Measurements from ENCODE around the gene IMP4. TPM values are rescaled to one million over a fixed set of nuclear protein-coding genes. Genes with fewer than 3 reads are reported as not detected.
A peak's percentile ranks its signal among the peaks of the same experiment; 100 is the strongest.
"Not testable (repeated sequence)": the region's sequence is repeated elsewhere in the genome, so short reads cannot be mapped to it uniquely, and the experiment has no call there.

IMP4 gene
- polyA plus RNA-seq, 3 donors = 57.6 to 81.2 (median 58.5) TPM

DNA sequence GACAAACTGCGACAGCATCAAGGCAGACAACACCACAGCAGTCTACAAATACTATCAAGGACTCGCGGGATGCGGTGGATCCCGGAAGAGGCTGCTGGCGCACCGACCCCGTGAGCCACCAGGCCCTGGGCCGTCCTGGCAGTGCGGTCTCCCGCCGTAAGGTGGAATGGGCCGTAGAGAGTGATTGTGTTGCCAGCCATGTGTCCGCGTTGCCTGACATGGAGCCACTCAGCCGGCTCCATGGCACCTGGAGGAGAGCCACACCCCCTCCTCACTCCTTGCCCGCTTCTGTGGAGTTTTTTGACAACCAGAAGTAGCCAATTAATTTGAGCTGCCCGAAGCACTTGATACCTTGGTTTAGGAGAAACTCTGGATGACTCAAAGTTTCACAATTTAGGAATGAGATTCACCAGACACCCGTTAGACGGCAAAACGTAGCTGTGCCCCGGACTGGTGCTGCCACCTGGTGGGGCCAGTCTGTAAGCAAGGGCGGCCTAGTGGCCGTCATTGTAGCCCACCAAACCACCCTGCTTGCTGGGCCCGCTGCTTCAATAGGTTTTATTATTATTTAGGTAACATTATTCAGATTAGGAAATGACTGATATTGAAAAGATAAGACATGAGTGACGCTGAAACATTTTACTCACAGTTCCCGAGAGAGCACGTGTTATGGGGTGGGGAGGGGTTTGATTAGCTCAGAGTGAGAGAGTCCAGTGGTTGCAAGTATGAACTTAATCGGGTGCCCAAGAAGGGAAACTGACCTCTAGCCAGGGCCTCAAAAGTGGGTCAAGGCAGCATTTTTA is 10.2 kb upstream of the IMP4 start:
- H3K9ac ChIP-seq (ENCODE audit: insufficient read depth, low read length, poor library complexity, severe bottlenecking) = no peak overlapping the region
- intact Hi-C loops (cut with micrococcal nuclease) = no loop called here
- no peaks in the 10 kb centered on the region for H3K9me3 ChIP-seq (replicated peaks in 1 of 2; ENCODE audit: control insufficient read depth in 1 of 2, insufficient read depth in 1 of 2, low read length in 2 of 2)
- WGBS (ENCODE audit: insufficient coverage) = 33% methylated on average over 18 of the region's 29 CpGs
- peak overlapping the region; percentile 53 for H3K4me2 ChIP-seq (replicated peaks; ENCODE audit: extremely low read depth, low read length, poor library complexity, severe bottlenecking)
- peaks cover 0 to 8% (median 5%) of the 10 kb centered on the region in 7 donors for H3K9me3 Mint-ChIP-seq
- TF ChIP-seq, protein P1, sequence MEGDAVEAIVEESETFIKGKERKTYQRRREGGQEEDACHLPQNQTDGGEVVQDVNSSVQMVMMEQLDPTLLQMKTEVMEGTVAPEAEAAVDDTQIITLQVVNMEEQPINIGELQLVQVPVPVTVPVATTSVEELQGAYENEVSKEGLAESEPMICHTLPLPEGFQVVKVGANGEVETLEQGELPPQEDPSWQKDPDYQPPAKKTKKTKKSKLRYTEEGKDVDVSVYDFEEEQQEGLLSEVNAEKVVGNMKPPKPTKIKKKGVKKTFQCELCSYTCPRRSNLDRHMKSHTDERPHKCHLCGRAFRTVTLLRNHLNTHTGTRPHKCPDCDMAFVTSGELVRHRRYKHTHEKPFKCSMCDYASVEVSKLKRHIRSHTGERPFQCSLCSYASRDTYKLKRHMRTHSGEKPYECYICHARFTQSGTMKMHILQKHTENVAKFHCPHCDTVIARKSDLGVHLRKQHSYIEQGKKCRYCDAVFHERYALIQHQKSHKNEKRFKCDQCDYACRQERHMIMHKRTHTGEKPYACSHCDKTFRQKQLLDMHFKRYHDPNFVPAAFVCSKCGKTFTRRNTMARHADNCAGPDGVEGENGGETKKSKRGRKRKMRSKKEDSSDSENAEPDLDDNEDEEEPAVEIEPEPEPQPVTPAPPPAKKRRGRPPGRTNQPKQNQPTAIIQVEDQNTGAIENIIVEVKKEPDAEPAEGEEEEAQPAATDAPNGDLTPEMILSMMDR (IDR thresholded peaks at IDR 0.05) = peak; percentile 95
- no peak overlapping the region for H3K27ac Mint-ChIP-seq
- no peaks in the 10 kb centered on the region for H3K79me2 ChIP-seq (ENCODE audit: insufficient read depth, low read length)
- peak overlapping the region; percentile 21 to 81 for H3K4me3 Mint-ChIP-seq
- peaks cover 26 to 35% (median 27%) of the 10 kb centered on the region in 3 donors for H3K27me3 Mint-ChIP-seq (ENCODE audit: low read depth in 3 of 3)
- H3K36me3 ChIP-seq (replicated peaks in 1 of 2; ENCODE audit: control insufficient read depth in 1 of 2, insufficient read depth in 2 of 2, low read length in 2 of 2) = peaks cover 0 to 2% of the 10 kb centered on the region in 2 donors
- H3K4me3 ChIP-seq (replicated peaks in 1 of 3; ENCODE audit: low read depth in 2 of 3, low read length in 3 of 3) = no peak overlapping the region
- peak overlapping the region; percentile 73 for H2AFZ ChIP-seq (ENCODE audit: insufficient read depth, low read depth, low read length, poor library complexity, severe bottlenecking)
- H4K20me1 ChIP-seq (ENCODE audit: insufficient read depth, low read length) = no peaks in the 10 kb centered on the region
- H3K4me1 ChIP-seq (ENCODE audit: control insufficient read depth in 1 of 2, insufficient read depth in 2 of 2, low read length in 2 of 2) = peaks cover 4 to 10% of the 10 kb centered on the region in 2 donors
- no peak overlapping the region for H3K27ac ChIP-seq (ENCODE audit: low read depth in 1 of 2, low read length in 2 of 2)
- H3K36me3 Mint-ChIP-seq = no peaks in the 10 kb centered on the region
- peaks cover 2 to 12% of the 10 kb centered on the region in 2 donors for H3K27me3 ChIP-seq (ENCODE audit: control insufficient read depth in 2 of 2, insufficient read depth in 2 of 2, low read length in 2 of 2)
- peak; percentile 39 to 74 (median 66) for DNase-seq
- H3K4me1 Mint-ChIP-seq = peaks cover 10% of the 10 kb centered on the region

DNA sequence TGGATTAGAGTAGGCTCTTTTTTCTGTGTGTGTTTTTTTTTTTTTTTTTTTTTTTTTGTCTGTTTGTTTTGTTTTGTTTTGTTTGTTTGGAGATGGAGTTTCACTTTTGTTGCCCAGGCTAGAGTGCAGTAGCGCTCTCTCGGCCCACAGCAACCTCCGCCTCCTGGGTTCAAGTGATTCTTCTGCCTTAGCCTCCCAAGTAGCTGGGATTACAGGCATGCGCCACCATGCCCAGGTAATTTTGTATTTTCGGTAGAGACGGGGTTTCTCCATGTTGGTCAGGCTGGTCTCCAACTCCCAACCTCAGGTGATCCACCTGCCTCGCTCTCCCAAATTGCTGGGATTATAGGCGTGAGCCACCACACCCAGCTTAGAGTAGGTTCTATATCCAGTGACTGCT is 9.4 kb upstream of the IMP4 start:
- peaks cover 4 to 11% of the 10 kb centered on the region in 2 donors for H3K4me1 ChIP-seq (ENCODE audit: control insufficient read depth in 1 of 2, insufficient read depth in 2 of 2, low read length in 2 of 2)
- Mint-ChIP-seq H3K4me1 (peaks cover 10% of the 10 kb centered on the region), H3K27me3 (ENCODE audit: low read depth in 3 of 3) (peaks cover 22 to 33% (median 27%) of the 10 kb centered on the region in 3 donors)
- H3K27ac Mint-ChIP-seq; H4K20me1 ChIP-seq (ENCODE audit: insufficient read depth, low read length); H3K9ac ChIP-seq (ENCODE audit: insufficient read depth, low read length, poor library complexity, severe bottlenecking); H3K36me3 Mint-ChIP-seq; H3K36me3 ChIP-seq (replicated peaks in 1 of 2; ENCODE audit: control insufficient read depth in 1 of 2, insufficient read depth in 2 of 2, low read length in 2 of 2); H3K4me2 ChIP-seq (replicated peaks; ENCODE audit: extremely low read depth, low read length, poor library complexity, severe bottlenecking); H3K79me2 ChIP-seq (ENCODE audit: insufficient read depth, low read length); H3K9me3 ChIP-seq (replicated peaks in 1 of 2; ENCODE audit: control insufficient read depth in 1 of 2, insufficient read depth in 1 of 2, low read length in 2 of 2); H2AFZ ChIP-seq (ENCODE audit: insufficient read depth, low read depth, low read length, poor library complexity, severe bottlenecking); H3K4me3 ChIP-seq (replicated peaks in 1 of 3; ENCODE audit: low read depth in 2 of 3, low read length in 3 of 3); DNase-seq; H3K27ac ChIP-seq (ENCODE audit: low read depth in 1 of 2, low read length in 2 of 2); H3K9me3 Mint-ChIP-seq; intact Hi-C loops (cut with micrococcal nuclease); H3K4me3 Mint-ChIP-seq: not testable (repeated sequence)
- H3K27me3 ChIP-seq (ENCODE audit: control insufficient read depth in 2 of 2, insufficient read depth in 2 of 2, low read length in 2 of 2) = peaks cover 2 to 12% of the 10 kb centered on the region in 2 donors
- WGBS (ENCODE audit: insufficient coverage) = 97% methylated on average over 7 of the region's 8 CpGs

All from CD14-positive monocyte (primary cell).